ENCODE data around the gene ABCC11.
A peak's percentile ranks its signal among the peaks of the same experiment; 100 is the strongest.
"Not testable (repeated sequence)": the region's sequence is repeated elsewhere in the genome, so short reads cannot be mapped to it uniquely, and the experiment has no call there.

Gene ABCC11

GRCh38 chr16:48201515-48202201 is 45.7 kb downstream of the ABCC11 start:
- no peak for DNase-seq

- DNase-seq = no peak
Measured at GRCh38 chr16:48197294-48197693, 50.0 kb downstream of the ABCC11 start.

GRCh38 chr16:48194828-48195556 is 52.3 kb downstream of the ABCC11 start:
- DNase-seq = no peak

GRCh38 chr16:48193846-48194245 is 53.5 kb downstream of the ABCC11 start:
- no peak for DNase-seq

GRCh38 chr16:48188449-48189102 is 58.8 kb downstream of the ABCC11 start:
- DNase-seq = peak; percentile 47

- no peak for DNase-seq
Measured at GRCh38 chr16:48187779-48188178, 59.6 kb downstream of the ABCC11 start.

GRCh38 chr16:48184681-48185080 is 62.7 kb downstream of the ABCC11 start:
- DNase-seq = no peak

- no peak for DNase-seq
Measured at GRCh38 chr16:48182979-48183537, 64.3 kb downstream of the ABCC11 start.

- not testable (repeated sequence) for DNase-seq
Measured at GRCh38 chr16:48181746-48182520, 65.4 kb downstream of the ABCC11 start.

GRCh38 chr16:48180868-48181480 is 66.4 kb downstream of the ABCC11 start:
- no peak for DNase-seq

GRCh38 chr16:48176635-48177408 is 70.5 kb downstream of the ABCC11 start:
- no peak for DNase-seq

- DNase-seq = no peak
Measured at GRCh38 chr16:48173889-48174288, 73.5 kb downstream of the ABCC11 start.

GRCh38 chr16:48172682-48173081 is 74.7 kb downstream of the ABCC11 start:
- no peak for DNase-seq

- no peak for DNase-seq
Measured at GRCh38 chr16:48169896-48170295, 77.4 kb downstream of the ABCC11 start.

- no peak for DNase-seq
Measured at GRCh38 chr16:48168075-48168474, 79.3 kb downstream of the ABCC11 start.

- not testable (repeated sequence) for DNase-seq
Measured at GRCh38 chr16:48166617-48167016, 80.7 kb downstream of the ABCC11 start.

- no peak for DNase-seq
Measured at GRCh38 chr16:48165961-48166578, 81.3 kb downstream of the ABCC11 start.

GRCh38 chr16:48164907-48165715 is 82.2 kb downstream of the ABCC11 start:
- peak; percentile 59 for DNase-seq

GRCh38 chr16:48162839-48163410 is 84.4 kb downstream of the ABCC11 start:
- no peak for DNase-seq

GRCh38 chr16:48161906-48162305 is 85.4 kb downstream of the ABCC11 start:
- no peak for DNase-seq
